Neural progenitor cell (in vitro differentiated cells): Measurements from ENCODE around the gene RNPS1.
"Not testable (repeated sequence)": the region's sequence is repeated elsewhere in the genome, so short reads cannot be mapped to it uniquely, and the experiment has no call there.

ENCODE experiments used
- CTCF ChIP-seq: fragments of 200-600 bp; sonication (generic); IDR thresholded peaks from 2 replicates; pipeline ENCODE4 v1.5.1; 2017; ENCODE audit warnings: antibody characterized with exemption, mild to moderate bottlenecking
- EZH2phosphoT487 ChIP-seq: fragments of 200-600 bp; sonication (generic); IDR thresholded peaks from 2 replicates; pipeline ENCODE4 v1.6.1; 2017; ENCODE audit warnings: antibody characterized with exemption

DNA sequence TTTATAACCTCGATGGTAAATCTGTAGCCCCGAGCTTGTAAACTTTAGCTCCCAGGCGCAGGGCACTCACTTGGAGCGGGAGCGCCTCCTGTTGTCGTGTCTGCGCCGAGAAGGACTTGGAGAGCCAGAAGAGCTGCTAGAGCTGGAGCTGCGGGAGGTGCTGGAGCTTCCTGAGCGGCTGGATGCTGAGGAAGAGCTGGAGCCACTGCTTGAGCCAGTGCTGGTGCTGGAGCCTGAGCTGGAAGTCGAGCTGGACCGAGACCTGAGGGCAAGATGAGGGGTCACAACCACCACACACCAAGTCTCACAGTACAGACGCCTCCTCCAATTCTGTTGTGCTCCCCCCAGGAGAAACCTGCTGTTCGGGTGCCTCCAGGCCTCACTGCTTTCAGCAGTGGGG, 4.9 kb downstream of the RNPS1 start:
- not testable (repeated sequence) for TF ChIP-seq CTCF, EZH2phosphoT487
